Measurements from ENCODE around the gene GRK6. TPM values are rescaled to one million over a fixed set of nuclear protein-coding genes. Genes with fewer than 3 reads are reported as not detected.

The GRK6 gene
- total RNA-seq: 26.8 and 27.4 TPM in 2 replicates

GRCh38 chr5:177426566-177427210 lies at the start of gene GRK6:
TSS of gene GRK6 (plus strand) at chr5:177426676. CDS start at chr5:177426846, 170 bp downstream.

GRCh38 chr5:177384134-177384533 lies 42.3 kb upstream of the GRK6 start, which contains the start of gene SLC34A1:
TSS of gene SLC34A1 (plus strand) at chr5:177384434. CDS start at chr5:177385742, 1,308 bp downstream.

GRCh38 chr5:177399997-177400868 lies 26.2 kb upstream of the GRK6 start, which contains the start of gene PFN3:
TSS of gene PFN3 (minus strand) at chr5:177400661. CDS start at chr5:177400576, 85 bp downstream.

GRCh38 chr5:177409043-177409801 lies 17.3 kb upstream of the GRK6 start, which contains the start of gene F12:
TSS of gene F12 (minus strand) at chr5:177409564. CDS start at chr5:177409527, 37 bp downstream.

GRCh38 chr5:177446200-177447065 lies 20.0 kb downstream of the GRK6 start, which contains the start of gene PRR7:
TSS of gene PRR7 (plus strand) at chr5:177446814. CDS start at chr5:177455068, 8,254 bp downstream.

GRCh38 chr5:177473443-177474001 lies 47.0 kb downstream of the GRK6 start, which contains the start of gene DBN1:
TSS of gene DBN1 (minus strand) at chr5:177473634. CDS start at chr5:177473521, 113 bp downstream.

Other genes starting within 250 kb of the GRK6 start
- 11.1 and 15.0 TPM in 2 replicates for gene RAB24, start 123.0 kb upstream of the GRK6 start, total RNA-seq
- gene PRELID1, start 122.9 kb upstream of the GRK6 start, total RNA-seq: 178 and 203 TPM in 2 replicates
- gene MXD3, start 114.8 kb upstream of the GRK6 start, total RNA-seq: 5.9 and 6.2 TPM in 2 replicates
- 274 and 342 TPM in 2 replicates for gene LMAN2, start 75.0 kb upstream of the GRK6 start, total RNA-seq
- gene RGS14, start 68.8 kb upstream of the GRK6 start, total RNA-seq: 5.2 and 10.0 TPM in 2 replicates
- not detected in 2 replicates for gene SLC34A1, start 42.2 kb upstream of the GRK6 start, total RNA-seq
- not detected in 2 replicates for gene PFN3, start 26.0 kb upstream of the GRK6 start, total RNA-seq
- 0.57 and 1.6 TPM in 2 replicates for gene F12, start 17.1 kb upstream of the GRK6 start, total RNA-seq
- gene PRR7, start 20.1 kb downstream of the GRK6 start, total RNA-seq: 10.3 and 21.2 TPM in 2 replicates
- gene DBN1, start 47.0 kb downstream of the GRK6 start, total RNA-seq: 289 and 291 TPM in 2 replicates
- 142 and 235 TPM in 2 replicates for gene PDLIM7, start 70.9 kb downstream of the GRK6 start, total RNA-seq
- gene DOK3, start 83.2 kb downstream of the GRK6 start, total RNA-seq: 3.3 and 4.0 TPM in 2 replicates
- gene DDX41, start 90.3 kb downstream of the GRK6 start, total RNA-seq: 76.0 and 80.7 TPM in 2 replicates
- gene FAM193B, start 127.9 kb downstream of the GRK6 start, total RNA-seq: 25.3 and 30.1 TPM in 2 replicates
- 124 and 141 TPM in 2 replicates for gene TMED9, start 165.5 kb downstream of the GRK6 start, total RNA-seq
- gene B4GALT7, start 173.5 kb downstream of the GRK6 start, total RNA-seq: 36.1 and 45.1 TPM in 2 replicates